ENCODE measurements around the gene PDCD11. TPM values are rescaled to one million over a fixed set of nuclear protein-coding genes. Genes with fewer than 3 reads are reported as not detected.
A peak's percentile ranks its signal among the peaks of the same experiment; 100 is the strongest.
"Not testable (repeated sequence)": the region's sequence is repeated elsewhere in the genome, so short reads cannot be mapped to it uniquely, and the experiment has no call there.

PDCD11 gene
- total RNA-seq, 4 donors from 2014 or later, result 12.0 to 17.4 (median 15.0) TPM

GRCh38 chr10:103415581-103415980, 19.2 kb downstream of the PDCD11 start:
- TF ChIP-seq POLR2AphosphoS5 (IDR thresholded peaks at IDR 0.05), result no peak
- TF ChIP-seq EP300 (IDR thresholded peaks at IDR 0.05), result no peak
- no peak for TF ChIP-seq POLR2A (IDR thresholded peaks at IDR 0.05; ENCODE audit: low read depth)
- TF ChIP-seq CTCF (IDR thresholded peaks at IDR 0.05), result no peak
- intact Hi-C loops (cut with DNase I), result no loop called here
- WGBS, result 73% methylated on average over 8 of the region's 8 CpGs
- H3K27me3 ChIP-seq, result no peaks in the 10 kb centered on the region
- H3K36me3 ChIP-seq, result peaks cover 84 to 100% (median 98%) of the 10 kb centered on the region in 4 donors
- no peaks in the 10 kb centered on the region for H3K9me3 ChIP-seq
- no peak overlapping the region for H3K27ac ChIP-seq (replicated peaks in 1 of 4)
- DNase-seq (ENCODE audit: extremely low spot score), result no peak
- no peak overlapping the region for H3K4me3 ChIP-seq
- no peaks in the 10 kb centered on the region for H3K4me1 ChIP-seq

GRCh38 chr10:103416436-103417147, 20.2 kb downstream of the PDCD11 start:
- TF ChIP-seq POLR2A (IDR thresholded peaks at IDR 0.05; ENCODE audit: low read depth) (no peak), EP300 (IDR thresholded peaks at IDR 0.05) (no peak), POLR2AphosphoS5 (IDR thresholded peaks at IDR 0.05) (no peak), CTCF (IDR thresholded peaks at IDR 0.05) (peak; percentile 60 to 68 (median 66))
- H3K4me1 ChIP-seq, result no peaks in the 10 kb centered on the region
- H3K27me3 ChIP-seq, result no peaks in the 10 kb centered on the region
- no peak overlapping the region for H3K27ac ChIP-seq (replicated peaks in 1 of 4)
- intact Hi-C loops (cut with DNase I), result loop anchor here (2.0 kb wide), 1 partner anchor 68 kb away; no protein-coding TSS in a partner anchor
- H3K36me3 ChIP-seq, result peaks cover 83 to 100% (median 98%) of the 10 kb centered on the region in 4 donors
- DNase-seq (ENCODE audit: extremely low spot score), result no peak
- WGBS, result 47% methylated on average over 7 of the region's 8 CpGs
- H3K4me3 ChIP-seq, result no peak overlapping the region
- no peaks in the 10 kb centered on the region for H3K9me3 ChIP-seq

GRCh38 chr10:103417148-103417469, 20.7 kb downstream of the PDCD11 start:
- not testable (repeated sequence) for H3K27ac ChIP-seq (replicated peaks in 1 of 4); H3K9me3 ChIP-seq; DNase-seq (ENCODE audit: extremely low spot score); H3K4me1 ChIP-seq; H3K27me3 ChIP-seq; H3K4me3 ChIP-seq
- 91% methylated on average over 5 of the region's 5 CpGs for WGBS
- H3K36me3 ChIP-seq, result peaks cover 83 to 100% (median 95%) of the 10 kb centered on the region in 4 donors
- intact Hi-C loops (cut with DNase I), result loop anchor here (2.0 kb wide), 1 partner anchor 68 kb away; no protein-coding TSS in a partner anchor

GRCh38 chr10:103417601-103418000, 21.2 kb downstream of the PDCD11 start:
- Histone ChIP-seq H3K9me3 (no peaks in the 10 kb centered on the region), H3K4me3 (no peak overlapping the region), H3K4me1 (no peaks in the 10 kb centered on the region), H3K36me3 (peaks cover 83 to 100% (median 95%) of the 10 kb centered on the region in 4 donors), H3K27ac (replicated peaks in 1 of 4) (no peak overlapping the region), H3K27me3 (no peaks in the 10 kb centered on the region)
- WGBS, result 79% methylated on average over 5 of the region's 5 CpGs
- intact Hi-C loops (cut with DNase I), result loop anchor here (2.0 kb wide), 1 partner anchor 67 kb away; no protein-coding TSS in a partner anchor
- no peak for TF ChIP-seq CTCF (IDR thresholded peaks at IDR 0.05)
- TF ChIP-seq POLR2AphosphoS5 (IDR thresholded peaks at IDR 0.05), result no peak
- TF ChIP-seq POLR2A (IDR thresholded peaks at IDR 0.05; ENCODE audit: low read depth), result no peak
- no peak for TF ChIP-seq EP300 (IDR thresholded peaks at IDR 0.05)
- DNase-seq (ENCODE audit: extremely low spot score), result no peak

GRCh38 chr10:103419101-103419500, 22.7 kb downstream of the PDCD11 start:
- no peak for TF ChIP-seq POLR2A (IDR thresholded peaks at IDR 0.05; ENCODE audit: low read depth)
- TF ChIP-seq EP300 (IDR thresholded peaks at IDR 0.05), result no peak
- no peak for TF ChIP-seq POLR2AphosphoS5 (IDR thresholded peaks at IDR 0.05)
- TF ChIP-seq CTCF (IDR thresholded peaks at IDR 0.05), result no peak
- H3K4me3 ChIP-seq, result no peak overlapping the region
- H3K4me1 ChIP-seq, result no peaks in the 10 kb centered on the region
- H3K9me3 ChIP-seq, result no peaks in the 10 kb centered on the region
- no peaks in the 10 kb centered on the region for H3K27me3 ChIP-seq
- no peak overlapping the region for H3K27ac ChIP-seq (replicated peaks in 1 of 4)
- DNase-seq (ENCODE audit: extremely low spot score), result no peak
- WGBS, result 95% methylated on average over 4 of the region's 4 CpGs
- peaks cover 78 to 100% (median 95%) of the 10 kb centered on the region in 4 donors for H3K36me3 ChIP-seq
- intact Hi-C loops (cut with DNase I), result no loop called here

All from esophagus muscularis mucosa (tissue), 4 donors.